Spleen (tissue), 7 donors: ENCODE data around the gene FHIT.

Source experiments
- CTCF ChIP-seq, 11 experiments: fragments of 200-600 bp in 7 of 11; fragments of 450-650 bp in 4 of 11; sonication (generic) in 4 of 11; IDR thresholded peaks in 8 of 11; conservative IDR thresholded peaks in 3 of 11; 1 replicate in 7 of 11; 2 replicates in 4 of 11; pipeline versions ENCODE4 v1.4.0 to v1.8.0; 2016 to 2021; ENCODE audit warnings: antibody characterized with exemption in 11 of 11, inconsistent platforms in 4 of 11, mild to moderate bottlenecking in 1 of 11
- POLR2A ChIP-seq, 3 donors: fragments of 450-650 bp; IDR thresholded peaks; one replicate each; pipeline ENCODE4 v1.5.1; 2017; ENCODE audit warnings: antibody characterized with exemption in 3 of 3, mild to moderate bottlenecking in 1 of 3
- POLR2AphosphoS5 ChIP-seq, 3 donors: sonication (generic); formaldehyde crosslinking; IDR thresholded peaks; one replicate each; pipeline ENCODE4 v1.5.1; 2017; ENCODE audit warnings: antibody characterized with exemption in 3 of 3
- donor health status: DM: no; HTN: no; CAD: no; lungs with moderate emphysema.
- donor health status: DM: no; HTN: no; CAD: no.
- donor health status: DM: no; HTN: no; CAD: no.

- TF ChIP-seq POLR2A (IDR thresholded peaks at IDR 0.05) (no peak), CTCF (IDR thresholded peaks at IDR 0.05 in 8 of 11, conservative IDR thresholded peaks at IDR 0.05 in 3 of 11) (no peak), POLR2AphosphoS5 (IDR thresholded peaks at IDR 0.05) (no peak)
Measured at GRCh38 chr3:60154011-60154410, 1097.2 kb downstream of the FHIT start.
